RWPE2 (cell line): ENCODE data around the gene SLC47A2.

Experiments
- ATAC-seq: fragments of 200-7000 bp; cut with Tn5 transposase; 3 replicates; pipeline ENCODE4 v1.9.1; 2021; ENCODE audit warnings: low read depth
- DNase-seq: peaks from one replicate; pipeline ENCODE4 v3.0.0-alpha.2; 2020; ENCODE audit warnings: low spot score
- H3K27ac ChIP-seq: fragments of 450-650 bp; 2 replicates; pipeline ENCODE4 v1.5.1; 2017; ENCODE audit warnings: mild to moderate bottlenecking; ENCODE audit not compliant: poor library complexity, severe bottlenecking
- H3K27me3 ChIP-seq: fragments of 250-450 bp; sonication (Bioruptor Pico); 2 replicates; pipeline ENCODE4 v1.5.1; 2021; ENCODE audit warnings: mild to moderate bottlenecking, moderate library complexity; ENCODE audit not compliant: insufficient read depth, poor library complexity, severe bottlenecking
- H3K36me3 ChIP-seq: fragments of 250-450 bp; sonication (Bioruptor Pico); 2 replicates; pipeline ENCODE4 v1.5.1; 2020; ENCODE audit warnings: low read depth, mild to moderate bottlenecking, moderate library complexity
- H3K4me1 ChIP-seq: fragments of 250-450 bp; sonication (Bioruptor Pico); 2 replicates; pipeline ENCODE4 v1.5.1; 2021; ENCODE audit warnings: mild to moderate bottlenecking, moderate library complexity; ENCODE audit not compliant: insufficient read depth, poor library complexity, severe bottlenecking
- H3K4me3 ChIP-seq: fragments of 250-450 bp; sonication (Bioruptor Pico); 2 replicates; pipeline ENCODE4 v1.5.1; 2021; ENCODE audit warnings: mild to moderate bottlenecking, moderate library complexity; ENCODE audit not compliant: severe bottlenecking
- H3K9me3 ChIP-seq: fragments of 250-450 bp; sonication (Bioruptor Pico); 2 replicates; pipeline ENCODE4 v1.5.1; 2021; ENCODE audit warnings: mild to moderate bottlenecking, moderate library complexity; ENCODE audit not compliant: severe bottlenecking
- TF ChIP-seq, protein P1 (sequence below): fragments of 450-650 bp; IDR thresholded peaks from one replicate; pipeline ENCODE4 v1.5.1; 2017; ENCODE audit warnings: mild to moderate bottlenecking, moderate library complexity; ENCODE audit not compliant: poor library complexity, severe bottlenecking

The SLC47A2 gene

DNA sequence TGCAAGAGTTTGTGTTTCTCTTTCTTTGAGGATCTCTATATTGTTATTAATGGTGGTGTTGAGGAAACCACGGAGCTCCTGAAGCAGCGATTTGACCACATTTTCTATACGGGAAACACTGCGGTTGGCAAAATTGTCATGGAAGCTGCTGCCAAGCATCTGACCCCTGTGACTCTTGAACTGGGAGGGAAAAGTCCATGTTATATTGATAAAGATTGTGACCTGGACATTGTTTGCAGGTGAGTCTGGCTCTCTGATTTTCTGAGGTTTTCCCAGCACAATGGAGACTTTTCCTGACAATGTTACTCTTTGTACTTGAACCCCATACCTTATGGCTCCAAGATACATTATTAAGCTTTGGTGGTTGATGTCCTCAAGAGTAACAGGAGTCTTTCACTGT is 60.0 kb downstream of the SLC47A2 start:
- TF ChIP-seq, protein P1, sequence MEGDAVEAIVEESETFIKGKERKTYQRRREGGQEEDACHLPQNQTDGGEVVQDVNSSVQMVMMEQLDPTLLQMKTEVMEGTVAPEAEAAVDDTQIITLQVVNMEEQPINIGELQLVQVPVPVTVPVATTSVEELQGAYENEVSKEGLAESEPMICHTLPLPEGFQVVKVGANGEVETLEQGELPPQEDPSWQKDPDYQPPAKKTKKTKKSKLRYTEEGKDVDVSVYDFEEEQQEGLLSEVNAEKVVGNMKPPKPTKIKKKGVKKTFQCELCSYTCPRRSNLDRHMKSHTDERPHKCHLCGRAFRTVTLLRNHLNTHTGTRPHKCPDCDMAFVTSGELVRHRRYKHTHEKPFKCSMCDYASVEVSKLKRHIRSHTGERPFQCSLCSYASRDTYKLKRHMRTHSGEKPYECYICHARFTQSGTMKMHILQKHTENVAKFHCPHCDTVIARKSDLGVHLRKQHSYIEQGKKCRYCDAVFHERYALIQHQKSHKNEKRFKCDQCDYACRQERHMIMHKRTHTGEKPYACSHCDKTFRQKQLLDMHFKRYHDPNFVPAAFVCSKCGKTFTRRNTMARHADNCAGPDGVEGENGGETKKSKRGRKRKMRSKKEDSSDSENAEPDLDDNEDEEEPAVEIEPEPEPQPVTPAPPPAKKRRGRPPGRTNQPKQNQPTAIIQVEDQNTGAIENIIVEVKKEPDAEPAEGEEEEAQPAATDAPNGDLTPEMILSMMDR = no peak
- Histone ChIP-seq H3K27ac (no peak overlapping the region), H3K27me3 (no peaks in the 10 kb centered on the region), H3K4me3 (no peak overlapping the region), H3K4me1 (peaks cover 14% of the 10 kb centered on the region), H3K36me3 (peaks cover 77% of the 10 kb centered on the region), H3K9me3 (no peaks in the 10 kb centered on the region)
- ATAC-seq (no peak), DNase-seq (no peak)

DNA sequence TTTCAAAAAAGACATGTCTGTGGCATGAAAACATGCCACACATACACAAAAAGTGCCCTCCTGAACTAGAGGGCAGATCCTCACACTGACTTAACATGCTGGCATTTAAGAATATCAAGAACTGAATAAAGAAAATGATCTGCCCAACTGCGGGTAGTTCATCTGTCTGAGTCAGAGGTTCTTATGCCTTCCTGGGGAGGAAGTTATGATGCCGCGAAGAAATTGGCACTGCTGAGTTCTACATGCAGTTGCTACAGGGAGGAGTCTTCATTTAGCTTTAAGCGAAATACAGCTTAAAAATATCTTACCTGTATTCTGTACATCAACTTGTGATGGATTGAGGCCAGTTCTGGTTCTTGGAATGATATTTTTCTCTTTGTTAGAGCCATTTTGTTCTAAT is 61.5 kb downstream of the SLC47A2 start:
- Histone ChIP-seq H3K4me1 (peaks cover 26% of the 10 kb centered on the region), H3K4me3 (no peak overlapping the region), H3K27ac (no peak overlapping the region), H3K27me3 (no peaks in the 10 kb centered on the region), H3K36me3 (peaks cover 76% of the 10 kb centered on the region), H3K9me3 (no peaks in the 10 kb centered on the region)
- ATAC-seq (no peak), DNase-seq (no peak)
- TF ChIP-seq, protein P1 = no peak

DNA sequence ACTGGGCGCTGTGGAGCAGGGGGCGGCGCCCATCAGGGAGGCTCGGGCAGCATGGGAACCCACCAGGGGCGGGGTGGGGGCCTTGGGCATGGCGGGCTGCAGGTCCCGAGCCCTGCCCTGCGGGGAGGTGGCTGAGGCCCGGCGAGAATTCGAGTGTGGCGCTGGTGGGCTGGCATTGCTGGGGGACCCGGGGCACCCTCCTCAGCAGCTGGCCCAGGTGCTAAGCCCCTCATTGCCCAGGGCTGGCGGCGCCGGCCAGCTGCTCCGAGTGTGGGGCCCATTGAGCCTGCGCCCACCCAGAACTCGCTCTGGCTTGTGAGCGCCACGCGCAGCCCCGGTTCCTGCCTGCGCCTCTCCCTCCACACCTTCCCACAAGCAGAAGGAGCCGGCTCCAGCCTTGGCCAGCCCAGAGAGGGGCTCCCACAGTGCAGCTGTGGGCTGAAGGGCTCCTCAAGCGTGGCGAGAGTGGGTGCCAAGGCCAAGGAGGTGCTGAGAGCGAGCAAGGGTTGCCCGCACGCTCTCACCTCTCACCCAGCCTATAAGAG is 62.0 kb downstream of the SLC47A2 start:
- Histone ChIP-seq H3K36me3 (peaks cover 76% of the 10 kb centered on the region), H3K27ac (no peak overlapping the region), H3K27me3 (no peaks in the 10 kb centered on the region), H3K4me3 (no peak overlapping the region), H3K4me1 (peaks cover 26% of the 10 kb centered on the region), H3K9me3 (no peaks in the 10 kb centered on the region)
- DNase-seq = no peak
- ATAC-seq = no peak
- TF ChIP-seq, protein P1 = no peak

DNA sequence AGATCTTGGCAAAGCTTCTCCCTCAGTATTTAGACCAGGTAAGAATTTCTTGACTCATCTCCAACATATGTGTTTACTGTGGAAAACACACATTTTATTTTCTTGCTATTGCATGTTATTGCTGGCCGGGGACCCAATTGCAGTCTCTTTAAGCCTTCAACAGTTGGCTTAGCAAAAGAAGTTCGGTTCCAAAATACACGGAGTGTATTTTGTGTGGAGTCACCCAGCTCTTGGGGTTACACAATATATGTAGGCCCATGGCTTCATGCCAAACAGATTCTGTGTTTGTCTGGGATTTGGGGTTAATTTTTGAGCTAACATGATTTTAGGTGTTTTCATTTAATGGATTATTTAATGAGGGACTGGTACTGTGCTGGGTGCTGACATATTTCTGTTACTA is 63.8 kb downstream of the SLC47A2 start:
- Histone ChIP-seq H3K27me3 (no peaks in the 10 kb centered on the region), H3K4me3 (no peak overlapping the region), H3K27ac (peak overlapping the region; percentile 75), H3K36me3 (peaks cover 67% of the 10 kb centered on the region), H3K4me1 (peaks cover 30% of the 10 kb centered on the region), H3K9me3 (no peaks in the 10 kb centered on the region)
- ATAC-seq (no peak), DNase-seq (no peak)
- TF ChIP-seq, protein P1 = no peak

DNA sequence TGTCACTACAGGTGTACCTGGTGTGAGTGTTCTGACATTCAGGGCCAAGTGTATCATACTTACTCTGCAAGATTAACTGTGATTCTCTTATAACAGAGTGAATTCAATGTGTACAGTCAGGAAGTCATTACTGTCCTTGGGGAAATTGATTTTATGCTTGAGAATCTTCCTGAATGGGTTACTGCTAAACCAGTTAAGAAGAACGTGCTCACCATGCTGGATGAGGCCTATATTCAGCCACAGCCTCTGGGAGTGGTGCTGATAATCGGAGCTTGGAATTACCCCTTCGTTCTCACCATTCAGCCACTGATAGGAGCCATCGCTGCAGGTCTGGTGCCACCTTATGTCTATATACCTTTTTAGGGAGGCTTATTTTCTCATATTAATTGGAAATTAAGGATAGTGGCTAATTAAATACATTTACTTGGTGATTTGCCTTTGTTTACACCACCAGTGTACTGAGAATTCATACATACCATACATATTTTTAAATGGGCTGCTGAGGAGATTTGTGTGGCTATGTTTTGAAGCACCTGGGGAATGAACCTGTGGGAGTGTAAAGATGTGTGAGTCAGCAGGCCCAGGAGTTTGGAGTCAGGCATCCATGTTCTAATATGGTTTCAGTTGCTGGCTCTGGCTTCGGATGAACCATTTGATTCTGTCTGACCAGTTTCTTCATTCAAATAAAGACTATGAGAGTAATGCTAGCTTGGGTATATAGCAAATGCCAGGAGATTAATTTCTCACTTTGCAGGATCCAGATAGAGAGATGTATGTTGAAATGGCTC is 64.7 kb downstream of the SLC47A2 start:
- Histone ChIP-seq H3K27me3 (no peaks in the 10 kb centered on the region), H3K4me1 (peaks cover 39% of the 10 kb centered on the region), H3K4me3 (no peak overlapping the region), H3K27ac (peak overlapping the region; percentile 75), H3K9me3 (no peaks in the 10 kb centered on the region), H3K36me3 (peaks cover 57% of the 10 kb centered on the region)
- ATAC-seq (no peak), DNase-seq (no peak)
- TF ChIP-seq, protein P1 = no peak
